ENCODE results near the gene ABCA13.
"Not testable (repeated sequence)": the region's sequence is repeated elsewhere in the genome, so short reads cannot be mapped to it uniquely, and the experiment has no call there.

The ABCA13 gene

GRCh38 chr7:48171202-48171601 lies at the start of gene ABCA13:
Gene ABCA13 (plus strand): TSS chr7:48171458. CDS start chr7:48171484, 26 bp downstream.
- no peak for DNase-seq

- DNase-seq, result no peak
Observed at GRCh38 chr7:48126037-48126436, 45.2 kb upstream of the ABCA13 start.

DNA sequence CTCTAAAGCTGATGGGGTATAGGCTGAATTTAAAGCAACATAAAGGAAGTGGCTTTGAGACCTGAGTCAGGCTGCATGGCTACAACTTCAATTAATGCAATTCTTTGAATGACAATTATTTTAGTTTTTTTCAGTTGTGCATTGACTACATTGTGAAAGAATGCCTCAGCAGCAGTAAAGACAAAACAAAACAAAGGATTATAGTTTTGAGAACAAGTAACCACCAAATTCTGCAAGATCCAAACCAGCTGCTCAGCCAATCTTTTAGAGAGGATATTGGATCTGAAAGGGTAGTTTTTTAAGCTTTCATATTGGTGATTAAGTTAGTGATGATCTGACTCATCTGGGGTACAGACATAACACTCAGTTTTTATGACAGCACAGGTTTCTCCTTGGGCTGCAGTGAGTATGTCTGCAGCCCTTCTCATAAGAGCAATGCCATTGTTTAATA lies 40.6 kb upstream of the ABCA13 start:
- no peak for DNase-seq

- DNase-seq, result no peak
Observed at GRCh38 chr7:48132792-48133191, 38.5 kb upstream of the ABCA13 start.

GRCh38 chr7:48139459-48139858 lies 31.8 kb upstream of the ABCA13 start:
- DNase-seq, result no peak

DNA sequence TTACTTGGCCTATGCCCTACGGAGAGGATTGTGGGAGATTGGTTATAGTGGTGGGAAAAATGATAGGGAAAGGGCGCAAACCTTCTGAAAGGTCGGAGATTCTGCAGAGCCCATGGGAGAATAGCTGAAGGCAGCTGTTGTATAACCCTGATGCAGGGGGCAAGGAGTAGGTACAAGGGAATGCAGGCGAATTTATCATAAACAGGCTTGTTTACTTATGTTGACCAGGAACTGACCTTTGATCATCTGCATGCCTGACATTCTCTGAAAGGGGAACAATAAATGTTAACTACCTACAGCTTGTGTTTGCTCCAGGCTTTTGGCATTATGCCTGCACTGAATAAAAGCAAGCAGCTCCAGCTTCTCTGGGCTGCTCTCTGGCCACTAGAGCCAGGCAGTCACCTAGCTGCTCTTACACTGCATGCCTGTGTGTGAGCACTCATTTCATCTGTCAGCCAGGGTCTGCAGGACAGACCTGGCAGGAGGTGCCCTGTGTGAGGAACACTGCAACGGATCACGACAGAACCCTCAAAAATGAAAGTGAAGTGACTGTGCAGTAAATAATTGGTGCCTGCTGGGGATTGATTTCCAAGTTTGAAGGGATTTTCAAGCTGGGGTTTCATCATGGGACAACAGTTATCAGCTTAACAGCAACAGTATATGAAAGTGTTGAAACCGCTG lies 31.1 kb upstream of the ABCA13 start:
- no peak for DNase-seq

GRCh38 chr7:48141521-48141920 lies 29.7 kb upstream of the ABCA13 start:
- DNase-seq, result no peak

- no peak for DNase-seq
Observed at GRCh38 chr7:48144291-48144768, 26.9 kb upstream of the ABCA13 start.

GRCh38 chr7:48147078-48147591 lies 24.1 kb upstream of the ABCA13 start:
- DNase-seq, result no peak

DNA sequence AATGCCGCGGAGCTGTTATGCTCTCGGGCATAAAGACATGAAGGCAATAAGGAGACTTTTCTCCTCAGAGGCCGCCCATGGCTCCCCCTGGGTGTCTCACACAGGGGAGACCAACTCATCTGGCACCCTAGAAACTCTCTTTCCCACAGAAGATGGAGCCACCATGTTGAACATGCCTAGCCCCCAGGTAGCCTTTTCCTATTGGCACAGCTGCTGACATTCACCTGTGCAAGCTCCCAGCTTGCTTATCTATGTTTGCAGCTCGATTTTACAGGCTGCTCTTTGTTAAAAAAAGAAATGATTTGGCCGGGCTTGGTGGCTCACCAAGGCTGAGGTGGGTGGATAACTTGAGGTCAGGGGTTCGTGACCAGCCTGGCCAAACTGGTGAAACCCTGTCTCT lies 23.6 kb upstream of the ABCA13 start:
- not testable (repeated sequence) for DNase-seq

DNA sequence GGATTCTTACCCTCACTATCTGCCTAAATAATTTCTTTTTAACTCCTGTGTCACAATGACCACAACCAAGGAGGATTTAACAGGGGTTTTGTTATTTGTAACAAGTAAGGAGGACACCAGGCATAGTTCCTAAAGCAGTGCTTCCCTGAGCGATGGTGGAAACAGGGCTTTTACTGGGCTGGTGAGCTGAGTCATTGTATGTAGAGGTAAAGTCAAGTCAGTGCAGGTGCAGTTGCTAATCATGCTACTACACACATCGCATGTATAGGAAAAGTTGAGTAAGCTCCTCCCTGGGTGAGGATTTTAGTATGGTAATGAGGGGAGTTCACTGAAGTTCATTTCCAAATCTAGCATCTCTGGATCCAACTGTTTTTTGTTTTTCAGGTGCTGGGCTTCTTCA lies 22.9 kb upstream of the ABCA13 start:
- no peak for DNase-seq

DNA sequence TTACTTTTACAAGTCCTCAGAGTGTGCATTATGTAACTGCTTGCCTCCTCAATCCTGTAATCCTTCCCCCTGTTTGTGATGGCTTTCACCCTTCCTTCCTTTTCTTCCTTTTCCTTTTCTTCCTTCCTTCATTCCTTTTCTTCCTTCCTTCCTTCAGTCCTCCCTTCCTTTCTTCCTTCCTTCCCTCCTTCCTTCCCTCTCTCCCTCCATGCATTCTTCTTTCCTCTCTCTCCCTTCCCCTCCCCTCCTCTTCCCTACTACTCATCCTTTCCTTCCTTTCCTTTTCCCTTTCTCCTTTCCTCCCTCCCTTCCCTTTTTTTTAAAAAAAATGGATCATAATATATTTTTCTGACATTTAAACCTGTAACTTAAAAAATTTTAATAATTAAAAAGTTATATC lies 22.2 kb upstream of the ABCA13 start:
- DNase-seq, result no peak

DNA sequence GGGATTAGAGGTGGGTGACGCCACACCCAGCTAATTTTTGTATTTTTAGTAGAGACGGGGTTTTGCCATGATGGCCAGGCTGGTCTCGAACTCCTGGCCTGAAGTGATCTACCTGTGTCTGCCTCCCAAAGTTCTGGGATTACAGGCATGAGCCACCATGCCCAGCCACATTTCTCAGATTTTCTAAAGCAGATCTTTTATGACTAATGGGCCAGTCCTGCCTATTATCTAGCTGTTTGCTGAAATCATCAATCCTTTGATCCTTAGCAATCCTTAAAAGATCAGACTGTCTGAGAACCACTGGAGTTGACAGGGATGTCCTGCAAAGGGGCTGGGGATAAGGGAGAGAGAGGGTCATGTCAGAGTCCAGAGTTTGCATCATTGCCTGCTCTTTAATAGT lies 21.2 kb upstream of the ABCA13 start:
- DNase-seq, result no peak

DNA sequence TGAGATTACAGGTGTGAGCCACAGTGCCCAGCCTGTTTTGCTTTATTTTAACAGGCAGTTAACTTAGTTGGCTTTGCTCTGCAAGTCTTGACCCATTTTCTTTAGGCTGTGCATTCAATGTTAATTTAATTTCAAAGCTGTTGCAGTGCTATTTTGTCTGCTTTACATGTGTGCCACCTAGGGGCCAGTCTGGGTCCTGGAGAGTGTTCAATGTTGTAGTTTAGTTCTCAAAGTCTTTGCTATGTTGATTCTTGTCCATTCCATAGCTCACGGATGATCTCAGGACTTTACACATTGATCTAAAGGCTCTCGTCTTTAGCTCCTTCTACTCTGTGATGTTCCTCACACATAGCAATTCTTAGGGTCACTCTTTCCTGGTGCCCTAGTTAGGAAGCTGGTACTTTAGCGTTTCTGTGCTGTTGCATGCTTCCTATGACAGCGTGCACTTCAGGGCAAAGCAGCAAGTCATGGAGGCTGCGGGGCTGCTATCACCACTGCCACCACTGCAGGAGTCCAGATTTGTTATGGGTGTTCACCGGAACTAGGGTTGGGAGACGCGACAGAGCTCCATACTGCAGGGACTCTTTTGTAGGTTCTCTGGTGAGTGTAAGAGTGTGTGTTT lies 16.4 kb upstream of the ABCA13 start:
- peak; percentile 6 to 10 for DNase-seq

- DNase-seq, result no peak
Observed at GRCh38 chr7:48158404-48158803, 12.9 kb upstream of the ABCA13 start.

DNA sequence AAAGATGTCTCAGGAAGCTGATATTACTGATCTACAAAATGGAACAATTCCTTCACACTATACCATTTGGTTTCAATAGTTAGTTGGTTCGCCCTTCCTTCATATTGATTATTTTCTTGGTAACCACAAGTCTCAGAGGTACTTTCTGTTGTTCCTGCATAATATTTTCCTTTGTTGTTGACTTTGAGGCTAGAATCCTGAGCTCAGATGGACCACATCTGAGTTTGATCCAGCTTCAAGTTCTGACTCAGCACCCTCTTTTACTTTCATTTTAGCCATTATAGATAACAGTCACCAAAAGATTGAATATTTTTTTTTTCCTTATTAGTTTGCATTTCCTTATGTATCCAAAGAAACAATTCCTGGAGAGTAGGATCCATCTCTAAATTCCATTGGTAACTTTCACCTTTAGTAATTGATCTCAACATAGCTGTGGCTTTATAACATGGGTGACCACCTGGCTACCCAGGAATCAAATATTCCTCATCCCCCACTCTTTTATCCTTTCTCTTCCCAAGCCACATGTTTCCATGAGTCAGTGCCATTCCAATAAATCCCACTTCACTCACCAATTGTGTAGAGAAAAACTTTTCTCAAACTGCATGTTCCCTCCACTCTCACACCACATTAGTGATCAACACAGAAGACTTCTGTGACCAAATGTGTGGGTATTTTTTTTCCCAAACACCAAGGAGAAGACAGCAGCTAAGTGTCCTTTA lies 9.7 kb upstream of the ABCA13 start:
- DNase-seq, result no peak

GRCh38 chr7:48165157-48165556 lies 6.1 kb upstream of the ABCA13 start:
- no peak for DNase-seq

DNA sequence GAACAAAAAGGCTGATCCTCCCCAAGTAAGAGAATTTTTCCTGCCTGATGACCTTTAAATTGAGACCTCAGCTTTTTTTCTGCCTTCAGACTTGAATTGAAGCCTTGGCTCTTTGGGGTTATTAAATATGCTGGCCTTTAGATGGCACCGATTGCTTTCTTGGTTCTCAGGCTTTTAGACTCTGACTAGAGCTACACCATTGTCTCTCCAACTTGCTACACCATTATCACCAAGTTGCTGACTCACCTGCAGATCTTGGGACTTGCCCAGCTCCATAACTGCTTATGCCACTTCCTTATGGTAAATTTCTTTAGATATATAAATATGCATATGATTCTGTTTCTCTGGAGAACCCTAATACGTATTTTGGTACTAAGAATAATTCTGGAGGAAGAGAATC lies 3.1 kb upstream of the ABCA13 start:
- no peak for DNase-seq

DNA sequence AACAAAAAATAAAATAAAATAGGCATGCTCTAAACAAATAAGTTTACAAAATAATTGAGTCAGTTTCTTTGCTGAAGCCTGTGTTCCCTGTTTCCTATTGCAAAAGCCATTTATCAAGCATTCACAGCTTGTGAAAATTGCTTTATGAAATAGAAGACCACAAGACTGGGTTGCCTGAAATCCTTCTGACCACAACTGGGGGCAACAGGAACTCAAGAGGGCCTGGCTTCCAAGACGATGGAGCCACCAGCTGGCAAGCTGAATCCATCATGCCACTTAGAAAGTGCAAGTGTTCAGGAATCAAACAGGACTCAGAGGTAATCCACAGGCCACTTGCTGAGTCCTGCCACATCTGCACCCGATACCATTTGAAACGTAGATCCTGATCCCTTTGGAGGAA lies 752 bp upstream of the ABCA13 start:
- DNase-seq, result no peak

DNA sequence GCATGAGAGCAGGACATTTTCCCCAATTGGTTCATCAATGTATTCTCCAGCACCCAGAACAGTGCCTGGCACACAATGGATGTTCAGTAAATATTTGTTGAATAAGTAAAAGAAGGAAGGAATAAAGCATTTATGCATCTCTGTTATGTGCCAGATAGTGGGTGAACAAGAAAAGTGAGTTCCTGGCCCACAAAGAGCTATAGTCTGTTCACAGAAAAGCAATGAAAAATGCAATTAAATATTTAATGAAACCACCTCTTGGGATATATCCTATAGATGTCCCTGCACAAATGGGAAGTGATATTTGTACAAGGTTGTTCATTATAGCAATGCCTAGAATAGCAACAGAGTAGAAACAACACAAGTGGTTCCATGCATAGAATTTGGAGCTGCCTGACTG lies 2.1 kb downstream of the ABCA13 start:
- DNase-seq, result no peak

DNA sequence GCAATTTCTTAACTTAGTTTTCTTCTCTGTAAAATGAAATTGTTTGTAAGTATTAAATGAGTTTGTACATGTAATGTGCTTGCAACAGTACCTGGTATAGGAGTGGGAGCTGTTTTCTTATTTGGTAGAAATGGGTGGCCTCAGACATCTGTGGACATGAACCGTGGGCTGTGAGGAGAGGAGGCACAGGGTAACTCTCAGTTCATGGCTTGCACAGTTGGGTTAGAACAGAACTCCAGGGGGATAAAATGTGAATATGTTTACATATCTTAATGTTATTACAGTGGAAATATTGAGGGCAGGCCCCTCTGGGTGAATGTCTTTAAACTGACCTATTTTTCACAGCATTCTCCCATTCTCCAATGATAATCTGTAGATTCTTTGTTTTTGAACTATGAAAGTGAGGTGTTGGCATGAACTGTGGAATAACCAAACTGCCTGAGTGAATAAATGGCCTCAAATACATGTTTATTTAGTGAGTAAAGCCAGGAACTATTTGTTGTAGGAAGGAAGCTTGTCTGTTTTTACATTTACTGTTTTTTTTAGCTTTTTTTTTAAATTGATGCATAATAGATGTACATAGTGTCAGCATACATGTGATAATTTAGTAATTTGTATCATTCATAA lies 2.6 kb downstream of the ABCA13 start:
- no peak for DNase-seq

DNA sequence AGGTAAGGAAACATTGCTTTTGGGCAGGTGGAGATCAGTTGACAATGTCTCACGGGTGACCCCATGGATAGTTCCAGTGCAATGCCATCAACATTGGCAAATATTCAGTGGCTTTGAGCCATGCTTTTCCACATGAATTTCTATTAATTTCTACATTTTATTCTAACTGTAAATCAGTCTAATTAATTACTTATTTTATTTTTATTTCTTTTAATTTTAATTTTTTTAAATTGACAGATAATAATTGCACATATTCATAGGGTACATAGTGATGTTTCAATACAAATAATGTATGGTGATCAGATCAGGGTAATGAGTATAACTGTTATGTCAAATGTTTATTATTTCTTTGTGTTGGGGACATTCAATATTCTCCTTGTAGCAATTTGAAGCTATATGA lies 3.8 kb downstream of the ABCA13 start:
- no peak for DNase-seq

GRCh38 chr7:48176356-48176893 lies 5.2 kb downstream of the ABCA13 start:
- no peak for DNase-seq
